ENCODE measurements around the gene UROC1.
"Not testable (repeated sequence)": the region's sequence is repeated elsewhere in the genome, so short reads cannot be mapped to it uniquely, and the experiment has no call there.

UROC1 gene

DNA sequence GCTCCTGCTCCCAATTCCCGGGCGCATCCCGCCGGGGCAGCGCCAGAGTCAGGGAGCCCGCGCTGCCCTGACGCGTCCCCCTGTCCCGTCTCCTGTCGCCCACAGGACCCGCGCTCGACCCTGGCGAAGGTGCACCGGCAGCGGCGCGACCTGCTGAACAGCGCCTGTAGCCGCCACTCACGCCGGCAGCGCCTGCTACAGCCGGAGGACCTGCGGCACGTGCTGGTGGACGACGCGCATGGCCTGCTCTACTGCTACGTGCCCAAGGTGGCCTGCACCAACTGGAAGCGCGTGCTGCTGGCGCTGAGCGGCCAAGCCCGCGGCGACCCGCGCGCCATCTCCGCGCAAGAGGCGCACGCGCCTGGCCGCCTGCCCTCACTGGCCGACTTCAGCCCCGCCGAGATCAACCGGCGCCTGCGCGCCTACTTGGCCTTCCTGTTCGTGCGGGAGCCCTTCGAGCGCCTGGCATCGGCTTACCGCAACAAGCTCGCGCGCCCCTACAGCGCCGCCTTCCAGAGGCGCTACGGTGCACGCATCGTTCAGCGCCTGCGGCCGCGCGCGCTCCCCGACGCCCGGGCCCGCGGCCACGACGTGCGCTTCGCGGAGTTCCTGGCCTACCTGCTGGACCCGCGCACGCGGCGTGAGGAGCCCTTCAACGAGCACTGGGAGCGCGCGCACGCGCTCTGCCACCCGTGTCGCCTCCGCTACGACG, 24.2 kb upstream of the UROC1 start:
- no peak for DNase-seq (ENCODE audit: low spot score)
- H3K4me3 Mint-ChIP-seq, result no peak overlapping the region
- no peaks in the 10 kb centered on the region for H3K36me3 Mint-ChIP-seq (ENCODE audit: low read depth)
- no peak overlapping the region for H3K27ac Mint-ChIP-seq
- H3K9me3 Mint-ChIP-seq, result no peaks in the 10 kb centered on the region
- H3K4me1 Mint-ChIP-seq (ENCODE audit: low read depth), result peaks cover 4% of the 10 kb centered on the region
- no peaks in the 10 kb centered on the region for H3K27me3 Mint-ChIP-seq (ENCODE audit: low read depth)

DNA sequence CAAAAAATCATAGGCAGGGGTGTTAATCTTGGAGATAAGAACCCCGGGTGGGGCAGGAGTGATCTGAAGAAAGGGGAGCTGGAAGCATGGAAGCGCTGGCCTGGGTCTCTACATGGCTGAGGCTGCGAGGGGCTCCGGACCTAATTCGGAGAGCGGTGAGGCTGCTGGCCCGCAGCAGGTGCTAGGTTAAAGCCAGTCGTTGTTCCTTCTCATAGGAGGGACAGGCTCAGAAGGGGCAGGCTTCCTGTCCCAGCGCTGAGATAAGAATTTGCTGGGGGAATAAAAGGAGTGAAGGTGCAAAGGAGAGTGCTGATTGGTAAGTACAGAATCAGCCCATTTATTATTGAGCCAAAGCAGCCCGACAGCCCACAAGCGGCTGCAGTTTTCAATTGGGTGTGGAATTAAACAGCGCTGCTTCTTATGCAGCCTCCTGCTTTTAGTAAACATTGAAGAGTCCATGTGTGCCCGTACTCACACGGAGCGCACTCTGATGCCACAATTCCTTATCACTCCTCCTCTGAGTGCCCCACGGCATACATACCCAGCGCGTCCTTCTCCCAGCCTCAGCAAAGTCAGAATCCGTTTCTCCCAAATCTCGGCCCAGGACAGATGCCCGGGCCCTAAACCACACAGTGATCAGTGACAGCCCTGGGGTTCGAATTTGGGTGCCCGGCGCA, 23.5 kb upstream of the UROC1 start:
- no peak for DNase-seq (ENCODE audit: low spot score)
- Mint-ChIP-seq H3K36me3 (ENCODE audit: low read depth) (no peaks in the 10 kb centered on the region), H3K27me3 (ENCODE audit: low read depth) (no peaks in the 10 kb centered on the region), H3K4me1 (ENCODE audit: low read depth) (peaks cover 4% of the 10 kb centered on the region), H3K4me3 (no peak overlapping the region), H3K27ac (no peak overlapping the region), H3K9me3 (no peaks in the 10 kb centered on the region)

DNA sequence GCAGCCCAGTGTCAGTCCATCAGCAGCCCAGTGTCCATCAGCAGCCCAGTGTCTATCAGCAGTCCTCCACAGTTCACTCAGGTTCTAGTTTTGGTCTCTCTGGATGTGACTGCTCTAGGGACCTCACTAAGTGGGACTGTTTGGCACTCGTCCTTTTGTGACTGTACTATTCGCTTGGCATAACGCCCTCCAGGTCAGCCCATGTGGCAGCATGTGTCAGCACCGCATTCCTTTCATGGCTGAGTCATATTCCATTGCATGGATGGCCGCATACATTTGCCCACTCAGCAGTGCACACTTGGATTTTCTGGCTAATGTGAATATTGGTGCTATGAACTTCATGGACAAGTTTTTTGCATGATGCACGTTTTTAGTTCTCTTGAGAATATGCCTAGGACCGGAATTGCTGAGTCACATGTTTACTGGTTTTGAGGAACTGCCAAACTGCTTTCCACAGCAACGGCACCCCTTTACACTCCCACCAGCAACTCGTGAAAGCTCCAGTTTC, 22.8 kb upstream of the UROC1 start:
- H3K27ac Mint-ChIP-seq, result no peak overlapping the region
- no peak for DNase-seq (ENCODE audit: low spot score)
- no peaks in the 10 kb centered on the region for H3K27me3 Mint-ChIP-seq (ENCODE audit: low read depth)
- no peak overlapping the region for H3K4me3 Mint-ChIP-seq
- no peaks in the 10 kb centered on the region for H3K9me3 Mint-ChIP-seq
- H3K4me1 Mint-ChIP-seq (ENCODE audit: low read depth), result peaks cover 4% of the 10 kb centered on the region
- H3K36me3 Mint-ChIP-seq (ENCODE audit: low read depth), result no peaks in the 10 kb centered on the region

DNA sequence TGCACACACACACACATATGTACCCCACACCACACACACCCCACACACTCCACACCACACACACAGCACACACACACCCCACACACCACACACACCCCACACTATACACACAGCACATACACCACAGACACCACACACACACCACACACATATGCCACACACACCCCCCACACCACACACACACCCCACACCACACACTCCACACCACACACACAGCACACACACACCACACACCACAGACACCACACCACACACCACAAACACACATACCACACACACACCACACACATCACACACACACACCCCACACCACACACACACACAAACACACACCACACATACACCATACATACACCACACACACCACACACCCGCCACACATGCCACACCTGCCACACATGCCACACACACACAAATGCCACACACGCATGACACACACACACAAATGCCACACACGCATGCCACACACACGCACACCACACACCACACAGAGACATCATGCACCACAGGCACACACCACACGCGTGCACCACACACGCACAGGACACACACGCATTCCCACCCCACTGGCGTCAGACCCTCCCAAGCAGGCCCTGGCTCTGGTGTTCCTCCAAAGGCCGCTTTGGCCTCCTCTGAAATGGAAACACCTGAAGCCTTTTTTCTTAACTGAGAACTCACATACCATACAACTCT, 22.1 kb upstream of the UROC1 start:
- H3K36me3 Mint-ChIP-seq (ENCODE audit: low read depth), result no peaks in the 10 kb centered on the region
- no peak overlapping the region for H3K4me3 Mint-ChIP-seq
- no peaks in the 10 kb centered on the region for H3K27me3 Mint-ChIP-seq (ENCODE audit: low read depth)
- H3K4me1 Mint-ChIP-seq (ENCODE audit: low read depth), result peaks cover 4% of the 10 kb centered on the region
- no peak overlapping the region for H3K27ac Mint-ChIP-seq
- no peak for DNase-seq (ENCODE audit: low spot score)
- no peaks in the 10 kb centered on the region for H3K9me3 Mint-ChIP-seq

DNA sequence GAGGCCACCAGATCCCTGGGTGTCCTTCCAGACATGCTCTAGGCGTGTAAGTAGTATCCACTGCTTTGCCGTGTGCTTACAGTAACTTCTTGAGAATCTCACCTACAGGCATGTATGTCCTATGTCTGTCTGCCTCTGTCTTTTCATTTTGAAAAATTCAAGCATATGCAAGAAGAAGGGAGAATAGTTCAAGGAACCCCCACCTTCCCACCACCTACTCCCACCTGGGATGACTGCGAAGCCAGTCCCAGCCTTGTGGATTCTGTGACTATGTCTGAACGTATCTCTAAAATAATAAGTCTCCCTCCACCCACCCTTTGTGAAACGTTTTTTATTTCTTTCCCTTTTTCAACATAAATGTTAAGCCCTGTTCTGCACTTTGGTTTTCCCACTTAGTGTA, 21.4 kb upstream of the UROC1 start:
- no peak overlapping the region for H3K27ac Mint-ChIP-seq
- no peak overlapping the region for H3K4me3 Mint-ChIP-seq
- H3K36me3 Mint-ChIP-seq (ENCODE audit: low read depth), result no peaks in the 10 kb centered on the region
- H3K9me3 Mint-ChIP-seq, result no peaks in the 10 kb centered on the region
- H3K4me1 Mint-ChIP-seq (ENCODE audit: low read depth), result peaks cover 4% of the 10 kb centered on the region
- no peaks in the 10 kb centered on the region for H3K27me3 Mint-ChIP-seq (ENCODE audit: low read depth)
- no peak for DNase-seq (ENCODE audit: low spot score)

DNA sequence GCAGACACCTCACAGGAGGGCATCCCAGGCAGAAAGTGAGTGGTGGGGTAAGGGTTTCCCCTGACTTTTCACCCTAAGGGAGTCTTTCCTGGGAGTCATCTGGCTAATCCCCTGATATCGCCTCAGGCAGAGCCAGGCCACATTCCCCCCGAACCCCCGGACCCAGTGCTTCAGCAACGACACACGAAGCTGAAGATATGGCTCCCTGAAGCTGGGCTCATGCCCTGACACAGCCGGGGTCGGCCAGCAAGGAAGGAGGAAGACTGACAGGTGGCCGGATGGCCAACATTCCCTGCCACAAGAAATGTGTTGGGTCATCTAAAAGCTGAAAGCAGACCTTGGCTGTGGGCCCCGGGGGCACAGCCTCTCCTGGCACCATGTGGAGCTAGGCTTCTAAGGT, 20.7 kb upstream of the UROC1 start:
- H3K4me3 Mint-ChIP-seq, result no peak overlapping the region
- H3K27ac Mint-ChIP-seq, result no peak overlapping the region
- H3K36me3 Mint-ChIP-seq (ENCODE audit: low read depth), result no peaks in the 10 kb centered on the region
- H3K4me1 Mint-ChIP-seq (ENCODE audit: low read depth), result peaks cover 4% of the 10 kb centered on the region
- peaks cover 4% of the 10 kb centered on the region for H3K27me3 Mint-ChIP-seq (ENCODE audit: low read depth)
- no peaks in the 10 kb centered on the region for H3K9me3 Mint-ChIP-seq
- DNase-seq (ENCODE audit: low spot score), result no peak

DNA sequence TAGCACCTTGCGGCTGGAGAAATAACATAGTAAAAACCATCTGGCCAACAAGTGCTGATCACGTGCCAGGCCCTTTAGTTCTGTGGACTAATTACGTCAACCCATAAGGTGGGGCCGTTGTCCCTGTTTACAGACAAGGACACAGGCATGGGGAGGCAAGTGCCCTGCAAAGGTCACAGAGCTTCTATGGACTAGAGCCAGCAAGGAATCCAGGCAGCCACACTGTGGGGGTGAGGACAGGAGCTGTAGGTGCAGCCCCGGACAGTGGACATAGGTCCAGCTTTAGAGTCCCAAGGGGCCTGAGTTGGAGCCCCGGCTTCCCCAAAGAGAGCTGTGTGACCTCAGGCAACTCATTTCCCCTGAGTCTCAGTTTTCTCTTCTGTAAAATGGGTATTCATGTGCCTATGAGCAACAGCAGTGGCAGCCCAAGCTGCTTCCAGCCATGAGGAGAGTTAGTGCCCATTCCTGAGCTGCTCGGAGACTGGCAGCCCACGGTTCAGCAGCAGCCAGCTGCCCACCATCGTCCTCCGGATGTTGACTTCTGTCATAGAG, 20.2 kb upstream of the UROC1 start:
- Mint-ChIP-seq H3K4me3 (no peak overlapping the region), H3K4me1 (ENCODE audit: low read depth) (peaks cover 4% of the 10 kb centered on the region), H3K9me3 (no peaks in the 10 kb centered on the region), H3K27me3 (ENCODE audit: low read depth) (peaks cover 5% of the 10 kb centered on the region), H3K36me3 (ENCODE audit: low read depth) (no peaks in the 10 kb centered on the region), H3K27ac (no peak overlapping the region)
- DNase-seq (ENCODE audit: low spot score), result no peak

DNA sequence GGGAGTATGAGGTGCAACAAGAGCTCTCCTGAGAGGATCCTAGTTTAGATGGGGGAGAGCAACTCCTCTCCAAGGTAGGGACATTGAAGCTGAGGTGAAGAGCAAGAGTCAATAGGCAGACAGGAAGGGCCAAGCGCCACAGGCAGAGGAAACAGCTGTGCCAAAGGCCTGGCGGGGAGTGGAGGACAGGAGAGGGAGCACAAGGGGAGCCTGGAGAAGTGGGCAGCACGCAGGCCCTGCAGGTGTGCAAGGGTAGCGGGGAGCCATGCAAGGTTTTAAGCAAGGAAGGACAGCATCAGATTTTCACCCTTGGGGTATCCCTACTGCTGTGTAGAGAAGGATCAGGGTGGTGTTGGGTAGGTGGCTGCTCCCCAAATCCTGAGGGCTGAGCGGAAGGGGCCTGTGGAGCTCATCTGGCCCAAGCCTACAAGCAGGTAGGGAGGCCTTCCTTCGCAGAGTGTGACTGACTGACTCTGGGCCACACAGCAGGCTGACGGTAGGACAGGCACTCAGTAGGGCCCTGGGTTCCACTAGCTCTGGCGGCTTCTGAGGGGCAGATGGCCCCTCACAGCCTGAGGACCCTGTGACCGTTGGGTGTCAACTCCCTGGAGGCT, 19.6 kb upstream of the UROC1 start:
- no peak for DNase-seq (ENCODE audit: low spot score)
- Mint-ChIP-seq H3K36me3 (ENCODE audit: low read depth) (no peaks in the 10 kb centered on the region), H3K4me3 (no peak overlapping the region), H3K27ac (no peak overlapping the region), H3K4me1 (ENCODE audit: low read depth) (peaks cover 4% of the 10 kb centered on the region), H3K9me3 (no peaks in the 10 kb centered on the region), H3K27me3 (ENCODE audit: low read depth) (peaks cover 7% of the 10 kb centered on the region)

DNA sequence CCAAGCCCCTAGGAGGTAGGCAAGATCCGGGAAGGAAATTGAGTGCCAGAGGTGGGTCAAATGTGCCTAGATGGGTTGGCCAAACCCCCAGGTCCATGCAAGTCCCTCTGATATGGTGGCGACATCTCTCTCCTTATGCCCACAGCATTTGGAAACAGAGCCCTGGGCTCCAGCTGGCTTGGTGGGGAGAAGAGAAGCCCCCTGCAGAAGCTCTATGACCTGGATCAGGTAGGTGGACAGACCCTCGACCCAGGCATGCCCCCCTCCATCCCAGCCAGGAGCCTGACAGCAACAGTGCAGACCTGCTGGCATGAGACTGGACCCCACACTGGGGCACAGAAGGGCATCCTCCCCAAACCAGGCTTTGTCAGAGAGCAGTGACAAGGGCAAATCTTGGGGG, 18.6 kb upstream of the UROC1 start:
- Mint-ChIP-seq H3K4me1 (ENCODE audit: low read depth) (peaks cover 4% of the 10 kb centered on the region), H3K4me3 (no peak overlapping the region), H3K36me3 (ENCODE audit: low read depth) (no peaks in the 10 kb centered on the region), H3K27me3 (ENCODE audit: low read depth) (peaks cover 8% of the 10 kb centered on the region), H3K9me3 (no peaks in the 10 kb centered on the region), H3K27ac (no peak overlapping the region)
- DNase-seq (ENCODE audit: low spot score), result no peak

DNA sequence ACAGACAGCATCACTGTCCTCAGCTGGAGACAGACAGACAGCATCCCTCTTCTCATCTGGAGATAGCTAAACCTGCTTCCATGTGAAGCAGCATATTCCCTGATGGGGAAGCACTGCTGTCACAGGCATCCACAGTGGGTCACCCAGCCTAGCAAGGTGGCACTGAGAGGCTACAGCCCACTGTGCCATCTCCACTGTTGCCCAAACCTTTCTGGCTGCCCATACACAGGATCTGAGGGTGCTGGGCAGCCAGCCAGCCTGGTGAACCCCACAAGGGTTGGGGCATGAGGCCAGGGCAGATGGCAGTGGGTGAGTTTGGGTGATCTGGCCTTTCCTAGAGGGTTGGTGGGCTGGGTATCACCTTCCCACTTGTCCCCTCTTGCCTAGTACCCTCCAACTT, 18.1 kb upstream of the UROC1 start:
- H3K36me3 Mint-ChIP-seq (ENCODE audit: low read depth), result no peaks in the 10 kb centered on the region
- no peaks in the 10 kb centered on the region for H3K9me3 Mint-ChIP-seq
- peaks cover 1% of the 10 kb centered on the region for H3K4me1 Mint-ChIP-seq (ENCODE audit: low read depth)
- no peak for DNase-seq (ENCODE audit: low spot score)
- no peak overlapping the region for H3K4me3 Mint-ChIP-seq
- H3K27me3 Mint-ChIP-seq (ENCODE audit: low read depth), result peaks cover 8% of the 10 kb centered on the region
- H3K27ac Mint-ChIP-seq, result no peak overlapping the region

DNA sequence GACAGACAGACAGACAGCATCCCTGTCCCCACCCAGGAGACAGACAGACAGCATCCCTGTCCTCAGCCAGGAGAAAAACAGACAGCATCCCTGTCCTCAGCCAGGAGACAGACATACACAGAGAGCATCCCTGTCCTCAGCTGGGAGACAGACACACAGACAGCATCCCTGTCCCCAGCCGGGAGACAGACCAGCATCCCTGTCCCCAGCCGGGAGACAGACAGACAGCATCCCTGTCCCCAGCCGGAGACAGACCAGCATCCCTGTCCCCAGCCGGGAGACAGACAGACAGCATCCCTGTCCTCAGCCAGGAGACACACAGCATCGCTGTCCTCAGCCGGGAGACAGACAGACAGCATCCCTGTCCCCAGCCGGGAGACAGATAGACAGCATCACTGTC, 17.1 kb upstream of the UROC1 start:
- not testable (repeated sequence) for H3K27me3 Mint-ChIP-seq (ENCODE audit: low read depth); H3K4me3 Mint-ChIP-seq; DNase-seq (ENCODE audit: low spot score); H3K36me3 Mint-ChIP-seq (ENCODE audit: low read depth); H3K4me1 Mint-ChIP-seq (ENCODE audit: low read depth); H3K9me3 Mint-ChIP-seq; H3K27ac Mint-ChIP-seq

DNA sequence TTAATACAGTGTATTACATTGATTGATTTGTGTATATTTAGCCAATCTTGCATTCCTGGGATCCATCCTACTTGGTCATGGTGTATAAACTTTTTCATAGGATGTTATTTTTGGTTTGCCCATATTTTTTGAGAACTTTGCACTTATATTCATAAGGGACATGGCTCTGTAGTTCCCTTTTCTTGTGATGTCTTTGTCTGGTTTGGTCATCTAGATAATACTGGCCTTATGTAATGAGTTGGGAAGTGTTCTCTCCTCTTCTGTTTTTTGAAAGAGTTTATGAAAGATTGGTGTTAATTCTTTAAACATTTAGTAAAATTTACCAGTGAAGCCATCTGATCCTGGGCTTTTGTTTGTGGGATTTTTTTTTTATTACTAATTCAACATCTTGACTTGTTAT, 15.9 kb upstream of the UROC1 start:
- Mint-ChIP-seq H3K36me3 (ENCODE audit: low read depth) (no peaks in the 10 kb centered on the region), H3K4me1 (ENCODE audit: low read depth) (no peaks in the 10 kb centered on the region), H3K4me3 (no peak overlapping the region), H3K27ac (no peak overlapping the region), H3K9me3 (no peaks in the 10 kb centered on the region), H3K27me3 (ENCODE audit: low read depth) (peaks cover 8% of the 10 kb centered on the region)
- no peak for DNase-seq (ENCODE audit: low spot score)

DNA sequence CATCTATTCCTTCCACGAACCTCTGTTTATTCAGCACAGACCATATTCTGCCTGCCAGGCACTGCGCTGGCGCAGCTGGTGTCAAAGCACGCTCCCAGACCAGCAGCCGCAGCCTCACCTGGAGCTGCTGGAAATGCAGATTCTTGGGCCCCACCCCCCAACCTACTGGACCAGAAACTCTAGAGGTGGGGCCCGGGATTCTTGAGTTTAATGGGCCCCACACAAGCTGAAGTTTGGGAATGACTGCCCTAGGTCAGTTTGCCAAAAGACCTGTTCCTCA, 13.4 kb upstream of the UROC1 start:
- H3K27ac Mint-ChIP-seq, result no peak overlapping the region
- H3K4me3 Mint-ChIP-seq, result no peak overlapping the region
- DNase-seq (ENCODE audit: low spot score), result no peak
- H3K9me3 Mint-ChIP-seq, result no peaks in the 10 kb centered on the region
- H3K27me3 Mint-ChIP-seq (ENCODE audit: low read depth), result peaks cover 8% of the 10 kb centered on the region
- H3K36me3 Mint-ChIP-seq (ENCODE audit: low read depth), result no peaks in the 10 kb centered on the region
- H3K4me1 Mint-ChIP-seq (ENCODE audit: low read depth), result no peaks in the 10 kb centered on the region

All from T-helper 2 cell treated with Interferon-gamma antibody and Interleukin-4, amounts not matched to agents 5 μg/mL and 100 μg/mL, for 36 hours (primary cell).